Heart left ventricle (tissue), 16 donors: ENCODE results near the gene STOML1. TPM values are rescaled to one million over a fixed set of nuclear protein-coding genes. Genes with fewer than 3 reads are reported as not detected.
"Not testable (repeated sequence)": the region's sequence is repeated elsewhere in the genome, so short reads cannot be mapped to it uniquely, and the experiment has no call there.

Experiments
- ATAC-seq, 4 donors: fragments of 200-7000 bp; cut with Tn5 transposase; one replicate each; pipeline ENCODE4 v1.9.1; 2020 to 2022; ENCODE audit warnings: moderate library complexity in 4 of 4, mild to moderate bottlenecking in 3 of 4, moderate number of reproducible peaks in 1 of 4
- DNase-seq, 5 donors: peaks; one replicate each; pipeline ENCODE4 v3.0.0-alpha.2; 2020
- H3K27ac ChIP-seq, 12 donors: fragments of 200-600 bp; sonication (generic) in 4 of 12; one replicate each; pipeline versions ENCODE4 v1.5.0 to v1.8.0; 2016 to 2022; ENCODE audit warnings: mild to moderate bottlenecking in 2 of 12
- H3K27me3 ChIP-seq, 9 donors: fragments of 200-600 bp; sonication (generic) in 2 of 9; one replicate each; pipeline versions ENCODE4 v1.5.1 to v1.8.0; 2016 to 2022; ENCODE audit warnings: mild to moderate bottlenecking in 3 of 9
- H3K36me3 ChIP-seq, 9 donors: fragments of 200-600 bp; sonication (generic) in 2 of 9; one replicate each; pipeline versions ENCODE4 v1.5.0 to v1.8.0; 2018 to 2022; ENCODE audit warnings: mild to moderate bottlenecking in 2 of 9
- H3K4me1 ChIP-seq, 12 donors: fragments of 200-600 bp; sonication (generic) in 4 of 12; one replicate each; pipeline versions ENCODE4 v1.5.0 to v1.8.0; 2016 to 2022; ENCODE audit warnings: mild to moderate bottlenecking in 3 of 12
- H3K4me3 ChIP-seq, 12 donors: fragments of 200-600 bp; sonication (generic) in 4 of 12; one replicate each; pipeline versions ENCODE4 v1.5.0 to v1.8.0; 2017 to 2022; ENCODE audit warnings: mild to moderate bottlenecking in 9 of 12, moderate library complexity in 4 of 12
- H3K9me3 ChIP-seq, 12 donors: fragments of 200-600 bp; sonication (generic) in 4 of 12; one replicate each; pipeline versions ENCODE4 v1.5.0 to v1.8.0; 2016 to 2022; ENCODE audit warnings: mild to moderate bottlenecking in 1 of 12
- CTCF ChIP-seq, 12 donors: fragments of 200-600 bp; sonication (generic) in 4 of 12; IDR thresholded peaks; one replicate each; pipeline versions ENCODE4 v1.5.0 to v1.8.0; 2018 to 2022; ENCODE audit warnings: antibody characterized with exemption in 12 of 12, mild to moderate bottlenecking in 5 of 12
- POLR2A ChIP-seq, 2 donors: fragments of 450-650 bp; IDR thresholded peaks; one replicate each; pipeline ENCODE4 v1.6.1; 2017; ENCODE audit warnings: antibody characterized with exemption in 2 of 2, mild to moderate bottlenecking in 2 of 2, moderate library complexity in 2 of 2
- WGBS, 4 donors: extraction: QIAGEN DNeasy Blood & Tissue Kit in 2 of 4; methylation state at CpG; one replicate each; pipeline versions ENCODE4 v1.1.5 to v1.1.7; 2013 to 2018; 5-methylcytosine and 5-hydroxymethylcytosine counted together
- intact Hi-C, 10 donors: fragments of 100-400 bp; cut with DNase I; formaldehyde crosslinking; loops; one replicate each; pipeline versions ENCODE4 v1.11.1 to v1.14.2; 2022
- polyA plus RNA-seq, 2 donors: library from polyadenylated mRNA; stranded (reverse); fragments of 200-250 nt; gene quantifications; one replicate each; pipeline ENCODE4 v1.2.3, GENCODE V29; 2013
- total RNA-seq, 9 donors: library from RNA; depleted of rRNA in 2 of 9; stranded (reverse); fragments of >200 nt in 2 of 9; fragmentation: NEBNext Ultra II Directional in 3 of 9; extraction: Animal tissue kit (Norgen Biotek cat#: 25700) in 3 of 9; gene quantifications; one replicate each; pipeline versions ENCODE4 v1.1.0 to v1.2.4, GENCODE V29; 2016 to 2023
- donor health status: ischemic (EF 13 %, LVEDD 7.1; RV severe dilation, severe dysfunction).
- donor health status: healthy with polysubstance abuse.
- donor health status: DM: no; HTN: yes; CAD: no.
- donor health status: DM: no; HTN: no; CAD: no.
- donor health status: ischemic (EF 25% LVEDD 6.9; RV normal size, moderate dysfunction).
- donor health status: ischemic (EF 25% LVEDD 5.7; RV mildly dilated, moderate dysfunction).
- donor health status: healthy.
- donor health status: DM: yes; HTN: yes; CAD: no.
- donor health status: ischemic (EF 35%, LVEDD 5.7; RV mildly dilated, moderate dysfunction).
- donor health status: nonischemic (EF 11% LVEDD 7.7; RV severe dilation, severe dysfunction).
- donor health status: DM: yes; HTN: yes; CAD: no.
- donor health status: PGD.
- donor health status: ischemic (EF 29% LVEDD 5.4; RV normal size, mild dysfunction).
- donor health status: nonischemic (EF 23%, LVEDD 6.1; RV moderate dilation, normal function).

STOML1 gene
- total and polyA plus RNA-seq, 11 donors: 25.0 to 41.1 (median 27.7) TPM

- intact Hi-C loops: no loop called here
Observed at GRCh38 chr15:73940061-73940981, 51.8 kb downstream of the STOML1 start.

GRCh38 chr15:73939138-73939537 is 53.0 kb downstream of the STOML1 start:
- peak overlapping the region in 2 of 12 donors; percentile 9 to 80 for H3K27ac ChIP-seq
- 57 to 77% (median 69%) methylated on average over 4 of the region's 4 CpGs for WGBS, 4 donors
- intact Hi-C loops: no loop called here
- peaks cover 0 to 65% (median 27%) of the 10 kb centered on the region in 12 donors for H3K4me1 ChIP-seq
- H3K27me3 ChIP-seq: no peaks in the 10 kb centered on the region
- ATAC-seq: no peak
- DNase-seq: peak in 2 of 5 donors; percentile 13 to 39
- no peak for TF ChIP-seq CTCF (IDR thresholded peaks at IDR 0.05)
- TF ChIP-seq POLR2A (IDR thresholded peaks at IDR 0.05): no peak
- no peaks in the 10 kb centered on the region for H3K36me3 ChIP-seq
- H3K9me3 ChIP-seq: no peaks in the 10 kb centered on the region
- no peak overlapping the region for H3K4me3 ChIP-seq

More at GRCh38 chr15:73940061-73940981, 51.8 kb downstream of the STOML1 start:
- Histone ChIP-seq H3K27me3 (no peaks in the 10 kb centered on the region), H3K27ac (peak overlapping the region in 7 of 12 donors; percentile 16 to 80 (median 55)), H3K9me3 (no peaks in the 10 kb centered on the region), H3K4me1 (peaks cover 0 to 70% (median 27%) of the 10 kb centered on the region in 12 donors), H3K4me3 (no peak overlapping the region), H3K36me3 (no peaks in the 10 kb centered on the region)
- WGBS, 4 donors: 76 to 90% (median 87%) methylated on average over 7 to 8 of the region's 8 CpGs
- no peak for TF ChIP-seq POLR2A (IDR thresholded peaks at IDR 0.05)
- peak in 3 of 4 donors; percentile 8 to 61 (median 14) for ATAC-seq
- DNase-seq: peak in 2 of 5 donors; percentile 2 to 48

- H3K27me3 ChIP-seq, H3K4me3 ChIP-seq, intact Hi-C loops, H3K36me3 ChIP-seq, H3K9me3 ChIP-seq, H3K27ac ChIP-seq, ATAC-seq: not testable (repeated sequence)
- H3K4me1 ChIP-seq: peaks cover 0 to 66% (median 26%) of the 10 kb centered on the region in 12 donors
- DNase-seq: peak in 2 of 5 donors; percentile 20 to 22
- WGBS, 4 donors: 81 to 97% (median 94%) methylated on average over 8 of the region's 8 CpGs
Observed at GRCh38 chr15:73938516-73938915, 53.6 kb downstream of the STOML1 start.

GRCh38 chr15:73937726-73938125 is 54.4 kb downstream of the STOML1 start:
- H3K36me3 ChIP-seq: no peaks in the 10 kb centered on the region

More at GRCh38 chr15:73937726-73938125, 54.4 kb downstream of the STOML1 start:
- peaks cover 0 to 74% (median 26%) of the 10 kb centered on the region in 12 donors for H3K4me1 ChIP-seq
- no peak for TF ChIP-seq POLR2A (IDR thresholded peaks at IDR 0.05)
- TF ChIP-seq CTCF (IDR thresholded peaks at IDR 0.05): no peak
- H3K27me3 ChIP-seq: no peaks in the 10 kb centered on the region
- 96 to 99% (median 98%) methylated on average over 11 of the region's 11 CpGs for WGBS, 4 donors
- no peak overlapping the region for H3K27ac ChIP-seq
- no peaks in the 10 kb centered on the region for H3K9me3 ChIP-seq
- no peak for ATAC-seq
- no peak overlapping the region for H3K4me3 ChIP-seq
- DNase-seq: peak in 1 of 5 donors; percentile 56
- intact Hi-C loops: no loop called here
